ENCODE results near the gene CASQ2.

- TF ChIP-seq POLR2AphosphoS5 (IDR thresholded peaks at IDR 0.05; ENCODE audit: low read depth, low read length), result no peak
- no peak for TF ChIP-seq POLR2A (IDR thresholded peaks at IDR 0.05; ENCODE audit: low read depth, low read length)
- TF ChIP-seq TAF1 (IDR thresholded peaks at IDR 0.05; ENCODE audit: low read depth, low read length), result no peak
- TF ChIP-seq POU2F2 (IDR thresholded peaks at IDR 0.05; ENCODE audit: low read depth, low read length), result no peak
Observed at GRCh38 chr1:115712911-115713609, 55.5 kb downstream of the CASQ2 start.
